ENCODE data around the gene RAB36.

RAB36 gene

DNA sequence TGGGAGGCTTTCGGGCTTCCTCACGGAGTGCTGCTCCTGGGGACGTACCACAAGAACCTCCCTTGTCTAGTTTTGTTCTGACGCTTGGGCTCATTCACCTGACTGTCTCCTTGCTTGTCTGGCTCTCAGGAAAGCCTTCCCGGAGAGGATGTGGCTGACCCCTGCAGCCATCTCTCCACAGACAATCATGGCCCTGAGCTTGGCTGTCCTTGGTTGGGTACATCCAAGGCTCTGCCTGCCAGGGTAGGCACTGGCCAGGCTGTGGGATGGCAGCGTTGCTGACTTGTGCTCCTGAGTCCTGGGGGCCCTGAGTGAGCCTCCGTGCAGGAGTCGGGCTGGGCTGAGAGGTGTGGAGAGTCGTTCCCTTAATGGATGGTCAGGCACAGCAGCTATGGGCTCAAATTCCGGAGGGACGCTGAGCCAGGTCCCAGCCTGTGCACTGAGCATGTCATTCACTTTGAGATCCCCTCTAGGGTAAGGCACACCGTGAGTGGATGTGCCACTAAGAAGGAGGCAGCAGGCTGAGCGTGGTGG is 67.8 kb downstream of the RAB36 start:
- H3K9me3 ChIP-seq (ENCODE audit: insufficient read depth, low read depth, low read length) = no peaks in the 10 kb centered on the region
- peaks cover 6% of the 10 kb centered on the region for H3K27me3 ChIP-seq (ENCODE audit: insufficient read depth, low read length, poor library complexity, severe bottlenecking)
- H3K9me2 ChIP-seq (replicated peaks; ENCODE audit: low read depth, low read length) = no peaks in the 10 kb centered on the region
- H3K9ac ChIP-seq (ENCODE audit: low read depth, low read length, poor library complexity, severe bottlenecking) = peak overlapping the region; percentile 100
- peaks cover 43% of the 10 kb centered on the region; the same call in 1 of the 2 replicates for H3K36me3 ChIP-seq (ENCODE audit: insufficient read depth, low read length)
- H3K79me2 ChIP-seq (ENCODE audit: insufficient read depth, low read length) = peaks cover 88% of the 10 kb centered on the region
- H3F3A ChIP-seq (ENCODE audit: low read depth) = peaks cover 27% of the 10 kb centered on the region
- no peak overlapping the region for H2AFZ ChIP-seq (ENCODE audit: low read length)
- TF ChIP-seq EZH2phosphoT487 (IDR thresholded peaks at IDR 0.05; ENCODE audit: borderline replicate concordance) (no peak), CTCF (conservative IDR thresholded peaks at IDR 0.05; ENCODE audit: low read length) (no peak)
- H3K4me3 ChIP-seq (ENCODE audit: low read length, poor library complexity, severe bottlenecking) = no peak overlapping the region
- H3K4me2 ChIP-seq (ENCODE audit: low read depth, low read length, poor library complexity, severe bottlenecking) = peak overlapping the region; percentile 100
- H4K20me1 ChIP-seq (ENCODE audit: insufficient read depth, low read length, poor library complexity, severe bottlenecking) = peaks cover 51% of the 10 kb centered on the region
- H3K4me1 ChIP-seq (ENCODE audit: insufficient read depth, low read length, poor library complexity, severe bottlenecking) = peaks cover 69% of the 10 kb centered on the region

DNA sequence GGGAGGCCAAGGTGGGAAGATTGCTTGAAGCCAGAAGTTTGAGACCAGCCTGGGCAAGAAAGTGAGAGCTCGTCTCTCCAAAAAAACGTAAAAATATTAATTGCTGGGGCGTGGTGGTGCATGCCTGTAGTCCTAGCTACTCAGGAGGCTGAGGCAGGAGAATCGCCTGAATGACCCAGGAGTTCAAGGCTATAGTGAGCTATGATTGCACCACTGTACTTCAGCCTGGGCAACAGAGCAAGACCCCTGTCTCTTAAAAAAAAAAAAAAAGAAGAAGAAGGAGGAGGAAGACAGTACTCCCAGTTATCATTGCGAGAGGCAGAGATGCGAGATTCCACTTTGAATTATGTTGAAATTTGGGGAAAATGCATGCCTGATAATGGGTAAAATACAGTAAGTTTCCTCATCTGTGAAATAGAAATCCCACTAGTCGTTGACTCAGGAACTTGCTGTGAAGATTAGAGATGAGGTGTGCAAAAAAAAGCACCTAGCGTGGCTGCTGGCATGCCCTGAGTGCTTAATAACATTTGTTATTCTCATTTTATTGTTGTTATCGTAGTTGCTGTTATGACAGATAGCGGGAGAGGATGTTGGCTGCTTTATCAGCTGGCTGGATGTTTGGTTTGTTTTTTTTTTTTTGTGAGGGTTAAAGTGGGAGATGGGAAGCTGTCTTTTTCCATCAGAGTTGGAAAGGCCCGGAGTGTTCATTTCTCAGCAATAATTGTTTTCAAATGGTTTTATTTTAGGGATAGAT is 68.5 kb downstream of the RAB36 start:
- Histone ChIP-seq H3F3A (ENCODE audit: low read depth) (peaks cover 27% of the 10 kb centered on the region), H3K9me3 (ENCODE audit: insufficient read depth, low read depth, low read length) (no peaks in the 10 kb centered on the region), H3K9me2 (replicated peaks; ENCODE audit: low read depth, low read length) (no peaks in the 10 kb centered on the region), H2AFZ (ENCODE audit: low read length) (no peak overlapping the region), H3K4me3 (ENCODE audit: low read length, poor library complexity, severe bottlenecking) (no peak overlapping the region), H3K27me3 (ENCODE audit: insufficient read depth, low read length, poor library complexity, severe bottlenecking) (peaks cover 6% of the 10 kb centered on the region), H3K4me2 (ENCODE audit: low read depth, low read length, poor library complexity, severe bottlenecking) (peak overlapping the region; percentile 100), H4K20me1 (ENCODE audit: insufficient read depth, low read length, poor library complexity, severe bottlenecking) (peaks cover 54% of the 10 kb centered on the region), H3K9ac (ENCODE audit: low read depth, low read length, poor library complexity, severe bottlenecking) (peak overlapping the region; percentile 100), H3K36me3 (ENCODE audit: insufficient read depth, low read length) (peaks cover 36% of the 10 kb centered on the region; the same call in 1 of the 2 replicates), H3K4me1 (ENCODE audit: insufficient read depth, low read length, poor library complexity, severe bottlenecking) (peaks cover 72% of the 10 kb centered on the region), H3K79me2 (ENCODE audit: insufficient read depth, low read length) (peaks cover 88% of the 10 kb centered on the region)
- TF ChIP-seq EZH2phosphoT487 (IDR thresholded peaks at IDR 0.05; ENCODE audit: borderline replicate concordance) (no peak), CTCF (conservative IDR thresholded peaks at IDR 0.05; ENCODE audit: low read length) (no peak)
